Activated naive CD8-positive, alpha-beta T cell treated with anti-CD3 and anti-CD28 coated beads, Interleukin-2, amount 50 U/mL, for 16 hours (primary cell): Measurements from ENCODE around the gene COL23A1.

ENCODE experiments used
- DNase-seq: peaks from one replicate; pipeline ENCODE4 v3.0.0-alpha.2; 2020; ENCODE audit warnings: low read depth, low spot score

COL23A1 gene

DNA sequence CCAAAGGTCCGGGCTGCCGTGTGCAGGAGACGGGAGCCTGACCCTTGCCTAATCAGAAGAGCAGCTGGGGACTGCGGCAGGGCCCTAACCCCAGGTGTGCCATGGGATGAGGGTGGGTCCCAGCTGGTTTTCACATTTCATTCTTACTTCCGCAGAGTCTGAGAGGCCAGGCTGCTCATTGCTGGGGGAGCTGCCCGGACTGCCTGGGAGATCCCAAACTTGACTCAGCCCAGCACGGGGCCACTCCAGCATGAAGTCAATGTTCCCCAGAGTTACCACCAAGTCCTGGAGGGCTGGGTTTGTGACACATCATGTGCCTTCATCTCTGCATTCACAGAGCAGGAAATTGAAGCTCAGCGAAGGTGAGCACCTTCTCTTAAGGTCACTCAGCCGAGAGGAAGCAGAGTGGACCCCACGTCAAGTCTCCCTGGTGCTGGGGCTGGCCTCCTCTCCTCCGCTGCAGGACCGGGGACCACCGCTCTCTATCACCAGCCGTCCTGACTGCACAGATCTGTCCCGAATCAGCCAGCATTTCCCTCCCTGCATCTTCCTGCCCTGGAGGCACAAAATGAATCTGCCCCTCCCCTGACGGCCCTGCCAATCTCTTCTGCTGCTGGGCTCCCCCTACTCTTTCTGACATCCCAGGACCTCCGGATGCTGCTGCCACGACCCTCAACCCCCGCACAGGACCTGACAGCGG, 303.0 kb downstream of the COL23A1 start:
- no peak for DNase-seq

DNA sequence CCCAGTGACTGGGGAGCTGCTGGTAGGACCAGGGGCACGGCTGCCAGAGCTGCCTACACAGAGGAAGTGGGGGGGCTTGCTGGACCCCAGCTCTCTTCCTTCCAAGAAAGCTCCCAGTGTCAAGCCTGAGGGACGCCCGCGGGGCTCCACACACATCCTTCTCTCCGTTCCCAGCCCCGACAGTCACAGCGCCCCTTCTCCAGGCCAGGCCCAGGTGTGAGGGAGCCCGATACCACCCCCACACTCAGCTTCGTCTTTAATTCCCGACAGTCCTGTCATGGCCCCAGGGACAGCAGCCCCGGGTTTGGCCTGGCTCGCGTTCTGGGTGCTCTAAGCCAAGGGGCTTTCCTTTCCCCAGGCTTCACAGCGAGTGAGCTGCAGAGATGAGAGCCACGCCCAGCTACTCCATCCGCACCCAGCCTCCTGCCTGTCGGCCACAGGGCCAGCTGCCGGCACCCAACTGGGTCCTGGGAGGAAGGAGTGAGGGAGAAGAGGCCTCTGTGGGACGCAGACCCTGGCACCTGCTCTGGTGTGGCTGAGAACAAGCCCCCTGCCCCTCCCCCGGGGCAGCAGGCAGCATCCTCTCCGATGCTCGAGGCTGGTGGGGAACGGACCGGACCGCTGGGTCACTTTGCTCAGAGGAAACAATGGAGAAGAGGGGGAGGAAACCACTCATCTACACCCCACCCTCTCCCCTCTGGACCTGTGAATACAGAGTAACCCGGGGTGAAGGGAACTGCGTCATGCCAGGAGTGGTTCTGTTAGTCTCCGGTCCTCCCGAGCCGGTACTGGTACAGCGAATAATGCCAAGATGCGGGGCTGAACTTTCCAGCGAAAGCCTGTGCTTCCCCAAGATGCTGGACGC, 303.7 kb downstream of the COL23A1 start:
- no peak for DNase-seq

DNA sequence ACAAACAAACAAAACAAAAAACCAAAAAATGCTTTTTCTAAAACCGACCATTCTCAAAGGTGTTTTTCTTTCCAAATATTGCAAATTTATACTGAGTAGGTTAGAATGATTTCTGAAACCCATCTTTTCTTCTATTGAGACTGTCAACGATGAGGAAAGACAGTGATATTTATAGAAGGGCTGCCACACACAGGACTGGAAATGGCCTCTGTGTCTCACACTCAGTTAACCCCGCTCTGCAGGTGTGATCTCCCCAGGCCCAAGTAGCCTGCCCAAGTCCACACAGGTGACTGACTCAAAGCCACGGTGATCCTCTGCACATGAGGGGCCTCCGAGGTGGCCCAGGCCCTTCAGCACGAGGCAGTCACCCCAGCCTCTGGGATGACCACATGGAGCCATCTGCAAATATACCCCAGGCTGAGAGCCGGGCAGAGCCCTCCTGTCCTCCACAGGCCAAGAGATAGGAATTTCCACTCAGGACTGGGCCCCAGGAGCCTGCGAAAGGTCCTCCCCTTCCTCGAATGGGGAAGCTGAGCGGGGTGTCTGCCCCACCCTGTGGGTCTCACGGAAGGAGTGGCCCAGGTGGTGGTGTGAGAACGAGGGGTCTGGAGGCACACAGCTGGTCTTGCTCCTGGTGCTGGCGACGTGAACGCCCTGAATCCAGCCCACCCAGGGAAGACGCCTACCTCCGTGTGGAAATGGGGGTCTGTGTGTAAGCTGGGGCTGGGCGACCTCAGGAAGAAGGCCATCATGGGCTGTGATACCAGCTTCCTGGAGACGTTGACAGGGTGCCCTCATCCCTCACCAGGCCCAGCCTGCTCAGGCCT, 304.6 kb downstream of the COL23A1 start:
- no peak for DNase-seq

DNA sequence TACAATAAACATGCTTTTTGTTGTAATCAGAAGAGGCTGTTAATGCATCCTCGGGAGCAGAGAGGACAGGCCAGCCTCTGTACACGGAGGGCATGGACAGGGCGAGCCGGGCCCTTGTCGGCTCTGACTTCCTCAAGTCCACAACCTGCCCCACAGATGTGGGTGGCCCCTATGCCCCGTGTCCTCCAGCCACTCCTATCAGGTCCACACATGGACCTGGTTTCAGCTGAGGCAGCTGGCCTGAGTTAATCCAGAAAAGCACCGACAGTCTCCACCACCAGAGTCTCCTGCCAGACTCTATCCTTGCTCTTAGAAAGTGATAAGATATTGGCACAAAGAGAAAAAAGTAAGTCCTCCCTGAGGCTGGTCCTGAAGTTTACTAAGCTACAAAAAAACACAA, 305.2 kb downstream of the COL23A1 start:
- DNase-seq: no peak

DNA sequence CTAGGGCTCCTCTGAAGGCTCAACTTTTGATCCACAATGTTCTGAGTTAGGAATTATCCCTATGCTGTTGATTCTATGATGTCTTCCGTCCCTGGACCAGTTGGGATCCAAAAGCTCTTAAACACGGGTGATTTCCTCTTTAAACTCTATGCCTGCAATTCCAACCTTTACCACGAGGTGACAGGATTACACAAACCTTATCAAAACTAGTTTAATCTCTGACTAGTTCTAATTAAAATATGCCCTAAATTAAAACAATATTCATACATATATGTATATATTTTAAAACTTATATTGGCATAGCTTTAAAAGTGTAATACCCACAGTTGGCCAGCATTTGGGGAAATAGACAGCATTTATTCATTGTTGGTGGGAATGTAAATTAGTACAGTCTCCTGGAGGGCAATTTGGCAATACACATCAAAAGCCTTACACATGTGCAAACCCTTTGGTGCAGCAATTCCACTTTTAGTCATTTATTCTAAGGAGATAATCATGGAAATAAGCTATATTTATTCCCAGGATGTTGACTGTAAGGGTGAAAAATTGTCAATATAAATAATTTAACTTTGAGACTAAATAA, 306.0 kb downstream of the COL23A1 start:
- no peak for DNase-seq

DNA sequence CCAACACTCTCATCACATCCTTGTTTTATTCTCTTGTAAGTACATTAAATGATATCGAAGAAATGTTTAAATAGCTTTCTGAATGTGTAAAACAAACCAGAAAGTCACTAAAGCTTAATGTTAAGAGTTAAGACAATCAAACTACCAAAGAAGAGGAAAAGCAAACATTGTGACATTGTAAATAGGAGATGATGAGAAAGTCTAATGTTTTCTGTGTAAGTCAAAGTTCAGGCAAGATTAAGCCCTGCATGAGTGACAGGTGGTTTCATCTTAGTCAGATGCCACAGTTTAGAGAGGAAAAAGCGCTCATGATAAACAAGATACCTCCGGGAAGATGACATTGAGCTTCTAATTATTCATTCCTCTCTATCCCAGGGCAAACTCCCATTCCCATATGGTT, 306.7 kb downstream of the COL23A1 start:
- no peak for DNase-seq

DNA sequence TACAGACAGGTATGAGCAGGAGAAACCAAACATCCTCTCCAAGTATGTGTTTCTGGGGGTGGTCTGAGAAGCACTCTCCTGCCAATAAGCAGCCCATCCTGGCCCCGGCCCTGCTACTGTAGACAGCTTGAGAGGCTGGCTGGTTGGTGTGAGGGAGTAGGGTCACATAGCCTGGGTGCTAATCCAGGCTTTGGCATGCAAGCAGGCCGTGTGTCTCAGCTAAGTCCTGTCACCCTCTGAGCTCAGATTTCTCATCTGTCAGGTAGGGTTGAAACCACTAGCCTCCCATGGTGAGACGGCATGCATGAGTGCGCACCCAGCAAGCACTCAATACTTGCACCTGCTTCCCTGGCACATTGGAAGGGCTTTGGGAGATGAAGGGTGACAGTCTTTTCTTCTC, 307.8 kb downstream of the COL23A1 start:
- no peak for DNase-seq

DNA sequence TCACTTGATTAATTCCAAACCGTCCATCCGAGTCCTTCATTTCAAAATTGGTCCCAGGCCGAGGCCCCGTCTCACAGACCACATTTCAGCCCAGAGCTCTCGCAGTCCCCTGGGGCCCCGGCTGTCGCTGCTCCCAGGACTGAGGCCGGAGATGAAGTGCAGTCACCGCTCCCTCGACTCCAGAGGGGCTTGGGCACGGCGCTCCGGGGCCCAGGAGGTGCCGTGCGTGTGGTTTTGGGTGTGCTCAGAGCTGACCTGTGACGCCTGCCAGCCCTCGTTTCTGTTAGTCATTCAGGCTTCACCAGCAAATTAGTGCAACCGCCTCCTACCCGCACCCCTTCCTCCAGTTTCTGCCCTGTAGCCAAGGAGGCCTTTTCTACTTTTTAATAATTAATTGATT, 308.9 kb downstream of the COL23A1 start:
- no peak for DNase-seq

DNA sequence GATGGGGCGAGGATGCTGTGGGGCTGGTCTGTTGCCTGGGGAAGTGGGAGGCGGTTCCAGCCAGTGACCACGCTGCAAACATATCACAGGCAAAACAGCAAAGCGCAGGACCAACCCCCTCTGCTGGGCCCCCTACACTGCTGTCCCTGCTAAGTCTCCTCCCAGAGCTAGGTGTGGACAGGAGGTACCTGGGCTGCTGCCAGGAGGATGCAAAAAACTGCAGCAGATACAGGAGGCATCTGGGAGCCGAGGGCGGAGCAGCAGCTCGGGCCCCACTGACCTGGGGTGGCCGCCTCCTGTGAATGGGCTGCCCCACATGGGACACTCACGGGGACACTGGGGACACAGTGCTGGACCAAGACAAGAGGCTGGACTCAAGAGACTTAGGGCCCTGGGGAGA, 309.6 kb downstream of the COL23A1 start:
- DNase-seq: no peak

DNA sequence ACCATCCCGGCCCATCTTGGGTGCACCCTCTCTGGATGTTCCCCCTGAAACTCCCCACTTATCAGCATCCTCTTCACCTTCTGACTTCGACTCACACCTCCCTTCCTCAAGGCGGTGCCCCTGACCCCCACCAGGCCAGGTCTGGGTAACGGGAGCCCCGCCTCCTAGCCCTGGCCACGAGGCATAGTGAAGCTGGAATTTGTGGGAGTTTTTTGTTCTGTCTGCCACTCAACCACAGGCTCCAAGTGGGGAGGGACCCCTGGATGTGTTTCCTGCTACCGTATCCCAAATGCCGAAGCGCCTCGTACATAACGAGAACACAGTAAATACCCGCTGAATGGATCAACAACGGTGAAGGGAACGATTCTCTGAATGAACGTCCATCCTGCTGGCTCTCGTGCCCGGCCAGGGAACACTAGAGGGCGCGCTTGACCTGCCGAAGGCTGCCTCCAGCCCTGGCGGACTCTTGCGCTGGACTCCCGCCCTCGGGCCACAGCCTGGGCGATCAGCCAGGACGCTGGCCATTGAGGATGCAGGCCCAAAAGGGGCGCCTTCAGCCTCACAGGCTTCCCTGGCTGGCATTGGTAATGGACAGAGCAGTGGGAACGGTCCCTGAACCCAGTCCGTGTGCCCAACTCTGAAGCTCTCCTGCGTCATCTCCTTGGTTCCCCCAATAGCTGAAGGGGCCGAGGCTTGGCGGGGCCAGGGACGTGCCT, 310.3 kb downstream of the COL23A1 start:
- DNase-seq: peak; percentile 41

DNA sequence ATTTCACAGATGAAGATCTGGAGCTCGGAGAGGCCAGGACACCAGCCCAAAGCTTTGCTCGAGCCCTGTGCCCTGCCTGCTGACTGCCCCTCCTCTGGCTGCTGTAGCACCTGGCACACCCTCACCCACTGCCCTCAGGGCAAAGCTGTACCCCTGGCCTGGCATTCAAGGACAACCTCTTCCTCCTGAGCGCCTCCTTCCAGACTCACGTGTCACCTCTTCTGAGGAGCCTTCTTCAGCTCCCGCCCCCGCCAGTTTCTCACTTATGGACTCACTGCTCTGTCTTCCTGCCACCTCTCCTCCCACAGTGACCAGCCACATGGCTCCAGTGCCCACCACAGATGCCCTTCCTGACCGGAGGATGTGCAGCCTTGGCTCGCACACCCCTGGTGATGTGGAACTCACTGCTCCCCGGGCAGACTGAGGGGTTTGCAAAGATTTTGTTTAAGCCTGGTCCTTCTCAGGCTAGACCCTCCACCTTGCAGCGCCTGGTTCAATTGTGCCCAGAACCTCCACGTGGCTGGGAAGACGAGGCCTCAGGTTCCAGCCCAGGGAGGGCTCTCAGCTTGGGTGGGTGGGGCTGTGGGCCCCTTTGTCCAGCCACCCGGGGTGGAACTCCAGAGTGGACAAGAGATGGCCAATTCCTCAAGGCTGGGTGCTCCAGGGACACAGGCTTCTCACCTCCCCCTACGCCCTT, 311.0 kb downstream of the COL23A1 start:
- no peak for DNase-seq

DNA sequence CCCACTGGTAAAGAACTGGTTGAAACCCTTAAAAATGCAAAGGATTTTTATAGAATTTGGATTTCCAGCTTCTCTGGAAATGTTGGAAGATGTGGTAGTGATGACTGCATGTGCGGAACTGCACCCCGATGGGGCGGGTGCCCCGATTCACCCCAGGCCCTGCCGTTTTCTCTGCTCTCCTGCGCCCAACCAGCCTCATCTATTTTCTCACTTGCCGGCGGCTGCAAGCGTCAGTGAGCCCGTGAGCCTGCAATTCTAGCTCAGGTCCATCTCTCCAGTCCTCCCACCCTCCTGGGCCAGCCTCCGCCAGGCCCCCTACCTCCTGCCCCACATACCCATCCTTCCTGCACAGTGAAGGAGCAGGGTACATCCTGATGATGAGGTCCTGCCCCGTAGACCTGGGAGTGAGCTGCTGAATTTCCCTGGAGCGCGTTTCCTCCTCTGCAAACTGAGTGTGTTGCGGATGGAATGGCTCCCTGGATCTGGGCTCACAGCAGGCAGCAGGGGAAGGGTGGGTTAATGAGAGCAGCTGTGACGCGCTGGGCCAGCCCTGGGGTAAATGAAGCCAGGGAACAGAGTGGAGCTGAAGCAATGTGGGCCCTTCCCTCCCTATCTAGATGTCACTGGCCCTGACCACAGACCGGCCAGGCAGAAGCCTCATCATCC, 311.7 kb downstream of the COL23A1 start:
- no peak for DNase-seq

DNA sequence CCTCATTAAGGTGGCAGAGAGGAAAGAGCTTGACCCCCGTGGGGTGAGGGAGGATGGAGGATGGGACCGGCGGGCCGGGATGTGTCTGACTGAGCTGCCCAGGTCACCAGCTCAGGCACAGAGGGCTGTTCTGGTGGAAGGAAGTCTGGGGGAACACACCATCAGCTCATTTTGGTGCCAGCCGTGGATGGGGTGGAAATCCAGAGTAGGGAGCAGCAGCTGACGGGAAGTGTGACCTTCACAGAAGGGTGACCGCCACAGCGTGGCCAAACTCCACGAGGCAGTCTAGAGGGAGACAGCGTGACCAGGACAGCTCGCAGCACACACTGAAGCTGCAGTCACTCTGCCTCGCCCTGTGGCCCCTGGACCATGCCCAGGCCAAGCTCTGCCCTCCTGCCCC, 312.3 kb downstream of the COL23A1 start:
- no peak for DNase-seq

DNA sequence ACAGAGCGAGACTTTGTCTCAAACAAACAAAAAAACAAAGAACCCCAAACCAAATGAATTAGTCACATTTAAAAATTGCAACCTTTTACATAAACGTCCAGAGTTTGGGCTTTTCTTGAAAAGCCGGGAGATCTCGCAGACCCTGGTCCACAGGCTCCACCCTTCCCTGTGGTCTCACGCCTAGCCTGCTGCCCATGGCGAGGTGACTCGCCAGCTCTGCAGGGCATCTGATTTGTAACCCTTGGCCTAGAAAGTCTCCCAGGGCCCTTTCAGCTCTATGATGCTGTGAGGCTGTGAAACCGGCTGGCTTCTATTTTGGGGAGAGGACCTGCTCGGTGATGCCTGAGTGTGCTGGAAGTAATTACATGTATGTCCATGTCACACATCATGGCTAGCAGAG, 312.8 kb downstream of the COL23A1 start:
- no peak for DNase-seq

DNA sequence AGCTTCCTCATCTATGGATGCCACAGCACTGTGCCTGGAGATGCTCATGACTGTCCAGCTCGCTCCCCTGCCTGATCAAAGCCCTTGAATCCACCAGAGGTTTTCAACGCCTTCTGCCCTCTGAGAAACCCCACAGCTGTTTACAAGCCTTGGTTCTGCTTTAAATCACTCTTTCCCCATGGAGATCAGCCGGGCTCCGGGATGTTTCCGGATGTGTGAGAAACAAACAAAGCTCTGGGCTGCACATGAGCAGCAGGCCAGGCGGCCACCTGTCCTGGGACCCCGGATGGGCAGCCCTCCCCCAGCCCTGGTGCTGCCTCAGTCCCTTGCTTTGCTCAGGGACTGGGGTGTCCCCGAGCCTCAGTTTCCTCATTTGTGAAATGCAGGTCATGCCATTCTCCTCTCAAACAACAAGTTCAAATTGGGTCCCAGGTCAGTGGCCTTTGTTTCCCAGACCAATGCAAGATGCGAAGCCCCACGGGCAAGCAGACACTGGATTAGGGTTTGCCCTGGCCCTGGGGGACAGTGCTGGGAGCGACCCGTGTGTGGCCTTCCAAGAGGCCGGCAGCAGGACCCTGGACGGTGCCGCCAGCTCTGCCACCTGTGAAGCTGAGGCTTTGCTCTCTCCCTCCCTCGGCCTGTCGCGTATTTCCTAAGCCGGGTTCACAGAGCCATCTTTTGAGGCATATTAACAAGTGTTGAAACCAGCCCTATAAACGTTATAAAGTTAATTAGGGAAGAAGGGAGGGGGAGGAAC, 315.2 kb downstream of the COL23A1 start:
- DNase-seq: no peak

DNA sequence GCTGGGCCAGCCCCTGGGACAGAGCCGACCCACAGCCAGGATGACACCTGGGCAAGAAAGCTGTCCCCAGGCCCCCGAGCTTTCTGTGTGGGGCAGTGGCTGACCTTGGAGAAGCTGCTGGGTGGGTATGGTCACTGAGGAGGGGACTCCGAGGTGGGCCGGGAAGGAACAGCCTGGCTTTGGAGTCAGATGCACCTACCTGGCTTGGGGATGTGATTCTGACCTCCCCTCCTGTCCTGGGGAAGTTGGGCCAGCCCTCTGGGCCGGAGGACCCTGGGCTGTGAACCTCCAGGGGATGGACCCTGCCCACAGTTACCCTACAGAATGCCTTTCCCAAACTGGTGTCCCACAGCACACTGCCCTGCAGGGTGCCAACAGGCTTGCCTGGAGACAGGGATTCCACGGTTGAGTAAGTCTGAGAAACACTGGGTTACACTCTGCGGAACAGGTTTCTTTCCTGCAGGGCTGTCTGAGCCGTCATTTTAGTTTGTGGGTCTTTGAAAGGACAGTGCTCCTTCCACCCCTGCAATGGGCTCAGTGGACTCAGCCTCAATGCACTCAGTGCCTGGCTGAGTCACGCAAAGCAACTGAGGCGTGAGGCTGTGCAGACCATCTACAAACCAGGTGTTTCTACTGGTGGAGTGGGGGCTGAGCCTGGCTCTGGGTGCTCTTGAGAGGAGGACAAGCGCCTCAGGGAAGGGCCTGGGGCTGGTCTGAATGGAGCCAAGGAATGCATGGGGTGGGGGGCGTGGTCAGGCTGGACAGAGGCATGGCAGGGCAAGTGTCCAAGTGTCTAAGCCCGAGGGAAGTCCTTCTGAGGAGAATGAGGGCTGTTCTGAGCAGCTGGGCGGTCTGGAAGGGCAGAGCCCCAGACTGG, 316.3 kb downstream of the COL23A1 start:
- no peak for DNase-seq

DNA sequence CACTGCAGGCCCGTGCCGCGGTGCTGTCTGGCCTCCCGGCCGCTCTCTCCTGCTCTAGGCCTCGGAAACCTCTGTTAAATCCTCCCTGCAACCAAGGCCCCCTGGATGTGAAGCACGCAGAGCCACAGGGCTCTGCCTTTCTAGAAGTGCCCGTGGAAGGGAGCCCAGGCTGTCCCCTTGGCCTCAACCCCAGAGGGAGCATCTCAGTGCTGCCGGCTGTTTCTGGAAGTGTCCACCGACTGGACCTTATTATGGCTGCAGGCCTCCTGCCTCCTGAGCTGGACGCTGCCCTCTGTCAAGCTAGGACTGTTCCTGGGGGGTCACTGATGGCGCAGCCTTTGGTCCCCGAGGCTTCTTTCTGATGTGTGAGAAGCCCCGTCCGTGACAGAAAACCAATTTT, 317.2 kb downstream of the COL23A1 start:
- no peak for DNase-seq

DNA sequence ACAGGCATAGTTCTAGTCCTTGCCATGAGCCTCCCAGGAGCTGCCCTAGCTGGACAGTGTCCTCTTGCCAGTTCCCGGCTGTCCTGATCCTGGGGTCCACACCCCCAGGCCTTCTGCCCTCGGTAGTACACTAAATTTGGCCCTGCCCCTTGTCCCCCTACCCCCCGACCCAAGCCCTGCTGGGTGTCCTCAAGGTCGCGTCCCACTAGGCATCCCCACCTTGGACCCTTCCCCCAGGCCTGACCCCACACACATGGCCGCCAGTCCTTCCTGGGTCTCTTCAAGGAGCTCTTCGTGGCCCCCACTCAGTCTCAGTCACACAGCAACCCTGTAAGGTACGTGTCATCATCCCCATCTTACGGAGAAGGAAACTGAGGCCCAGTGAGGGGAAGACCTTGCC, 317.6 kb downstream of the COL23A1 start:
- no peak for DNase-seq
